ENCODE measurements around the gene ANTXR2.

Gene ANTXR2

DNA sequence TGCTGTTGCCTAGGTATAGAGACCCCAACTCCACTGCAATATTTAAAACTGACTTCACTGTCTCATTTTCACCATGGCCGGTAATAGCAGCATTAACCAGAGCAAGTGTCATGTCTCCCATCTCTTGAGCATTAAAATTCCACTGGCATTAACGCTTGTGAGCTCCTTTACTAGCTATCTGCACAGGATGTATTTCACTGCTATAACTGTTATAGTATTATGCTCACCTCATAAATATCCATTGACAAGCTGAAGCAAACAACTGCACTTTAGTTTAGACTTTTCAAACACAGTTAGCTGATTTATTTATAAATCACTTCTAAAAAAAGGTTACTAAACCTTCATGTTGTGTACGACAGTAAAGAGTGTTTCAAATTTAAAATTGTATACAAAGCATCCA lies 157.8 kb downstream of the ANTXR2 start:
- TF ChIP-seq TEAD4 (IDR thresholded peaks at IDR 0.05) (no peak), YY1 (IDR thresholded peaks at IDR 0.05; ENCODE audit: low read depth) (no peak), TAF1 (IDR thresholded peaks at IDR 0.05; ENCODE audit: low read depth) (no peak), RAD21 (IDR thresholded peaks at IDR 0.05; ENCODE audit: low read depth) (no peak), EP300 (IDR thresholded peaks at IDR 0.05; ENCODE audit: borderline replicate concordance) (no peak), CREB1 (IDR thresholded peaks at IDR 0.05; ENCODE audit: low read depth) (no peak)
- TF ChIP-seq, protein P1, sequence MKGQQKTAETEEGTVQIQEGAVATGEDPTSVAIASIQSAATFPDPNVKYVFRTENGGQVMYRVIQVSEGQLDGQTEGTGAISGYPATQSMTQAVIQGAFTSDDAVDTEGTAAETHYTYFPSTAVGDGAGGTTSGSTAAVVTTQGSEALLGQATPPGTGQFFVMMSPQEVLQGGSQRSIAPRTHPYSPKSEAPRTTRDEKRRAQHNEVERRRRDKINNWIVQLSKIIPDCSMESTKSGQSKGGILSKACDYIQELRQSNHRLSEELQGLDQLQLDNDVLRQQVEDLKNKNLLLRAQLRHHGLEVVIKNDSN (IDR thresholded peaks at IDR 0.05): no peak
- TF ChIP-seq, protein P2, sequence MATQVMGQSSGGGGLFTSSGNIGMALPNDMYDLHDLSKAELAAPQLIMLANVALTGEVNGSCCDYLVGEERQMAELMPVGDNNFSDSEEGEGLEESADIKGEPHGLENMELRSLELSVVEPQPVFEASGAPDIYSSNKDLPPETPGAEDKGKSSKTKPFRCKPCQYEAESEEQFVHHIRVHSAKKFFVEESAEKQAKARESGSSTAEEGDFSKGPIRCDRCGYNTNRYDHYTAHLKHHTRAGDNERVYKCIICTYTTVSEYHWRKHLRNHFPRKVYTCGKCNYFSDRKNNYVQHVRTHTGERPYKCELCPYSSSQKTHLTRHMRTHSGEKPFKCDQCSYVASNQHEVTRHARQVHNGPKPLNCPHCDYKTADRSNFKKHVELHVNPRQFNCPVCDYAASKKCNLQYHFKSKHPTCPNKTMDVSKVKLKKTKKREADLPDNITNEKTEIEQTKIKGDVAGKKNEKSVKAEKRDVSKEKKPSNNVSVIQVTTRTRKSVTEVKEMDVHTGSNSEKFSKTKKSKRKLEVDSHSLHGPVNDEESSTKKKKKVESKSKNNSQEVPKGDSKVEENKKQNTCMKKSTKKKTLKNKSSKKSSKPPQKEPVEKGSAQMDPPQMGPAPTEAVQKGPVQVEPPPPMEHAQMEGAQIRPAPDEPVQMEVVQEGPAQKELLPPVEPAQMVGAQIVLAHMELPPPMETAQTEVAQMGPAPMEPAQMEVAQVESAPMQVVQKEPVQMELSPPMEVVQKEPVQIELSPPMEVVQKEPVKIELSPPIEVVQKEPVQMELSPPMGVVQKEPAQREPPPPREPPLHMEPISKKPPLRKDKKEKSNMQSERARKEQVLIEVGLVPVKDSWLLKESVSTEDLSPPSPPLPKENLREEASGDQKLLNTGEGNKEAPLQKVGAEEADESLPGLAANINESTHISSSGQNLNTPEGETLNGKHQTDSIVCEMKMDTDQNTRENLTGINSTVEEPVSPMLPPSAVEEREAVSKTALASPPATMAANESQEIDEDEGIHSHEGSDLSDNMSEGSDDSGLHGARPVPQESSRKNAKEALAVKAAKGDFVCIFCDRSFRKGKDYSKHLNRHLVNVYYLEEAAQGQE (IDR thresholded peaks at IDR 0.05; ENCODE audit: low read depth): no peak

DNA sequence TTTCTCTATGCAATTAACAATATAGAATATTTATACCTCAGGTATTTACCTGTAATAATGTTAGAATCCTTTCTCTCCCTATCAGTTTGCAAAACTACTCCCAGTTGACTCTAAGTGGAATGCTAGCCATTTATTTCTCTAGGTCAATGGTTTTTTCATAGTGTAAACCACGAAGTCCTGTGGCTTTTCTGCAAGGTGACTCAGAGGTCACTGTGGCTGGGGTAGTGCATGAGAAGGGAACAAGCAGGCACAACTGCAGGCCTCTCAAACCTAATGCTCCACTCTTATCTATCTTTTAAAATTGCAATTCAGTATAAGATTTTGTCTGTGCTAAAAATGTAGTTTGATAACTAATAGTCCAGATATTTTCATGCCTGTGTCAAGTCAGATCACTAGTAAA lies 159.4 kb downstream of the ANTXR2 start:
- TF ChIP-seq NFIC (IDR thresholded peaks at IDR 0.05): no peak
- TF ChIP-seq, protein P2 (IDR thresholded peaks at IDR 0.05; ENCODE audit: low read depth): no peak
- TF ChIP-seq, protein P3, sequence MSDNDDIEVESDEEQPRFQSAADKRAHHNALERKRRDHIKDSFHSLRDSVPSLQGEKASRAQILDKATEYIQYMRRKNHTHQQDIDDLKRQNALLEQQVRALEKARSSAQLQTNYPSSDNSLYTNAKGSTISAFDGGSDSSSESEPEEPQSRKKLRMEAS (IDR thresholded peaks at IDR 0.05): no peak
- TF ChIP-seq TCF12 (IDR thresholded peaks at IDR 0.05; ENCODE audit: low read depth): no peak
- no peak for TF ChIP-seq FOXM1 (IDR thresholded peaks at IDR 0.05; ENCODE audit: borderline replicate concordance, low read depth)
- no peak for TF ChIP-seq EP300 (IDR thresholded peaks at IDR 0.05; ENCODE audit: borderline replicate concordance)
- no peak for TF ChIP-seq RAD21 (IDR thresholded peaks at IDR 0.05; ENCODE audit: low read depth)
- TF ChIP-seq TEAD4 (IDR thresholded peaks at IDR 0.05): no peak
- no peak for TF ChIP-seq TAF1 (IDR thresholded peaks at IDR 0.05; ENCODE audit: low read depth)
- no peak for TF ChIP-seq CREB1 (IDR thresholded peaks at IDR 0.05; ENCODE audit: low read depth)
- TF ChIP-seq EGR1 (IDR thresholded peaks at IDR 0.05): no peak

DNA sequence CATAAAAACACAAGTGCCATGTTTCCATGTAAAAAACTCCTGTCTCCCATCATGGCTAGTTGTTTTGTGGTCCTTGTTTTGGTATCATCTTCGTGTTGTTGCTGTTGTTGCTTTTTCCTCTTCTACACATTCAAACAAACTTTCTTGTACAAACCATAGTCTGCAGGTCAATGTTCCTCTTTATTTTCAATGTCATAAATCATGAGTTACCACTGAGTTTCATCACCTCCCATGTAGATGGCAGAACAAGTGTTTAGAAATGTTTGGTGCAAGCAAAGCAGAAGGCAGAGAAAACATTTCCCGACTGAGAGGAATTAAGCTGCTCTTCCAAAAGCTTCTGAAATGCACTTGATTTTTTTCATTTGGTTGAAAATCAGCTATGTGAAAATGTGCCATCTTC lies 166.0 kb downstream of the ANTXR2 start:
- TF ChIP-seq TAF1 (IDR thresholded peaks at IDR 0.05; ENCODE audit: low read depth): no peak
- TF ChIP-seq YY1 (IDR thresholded peaks at IDR 0.05; ENCODE audit: low read depth): no peak
- no peak for TF ChIP-seq TEAD4 (IDR thresholded peaks at IDR 0.05)
- no peak for TF ChIP-seq CREB1 (IDR thresholded peaks at IDR 0.05; ENCODE audit: low read depth)
- TF ChIP-seq, protein P3 (IDR thresholded peaks at IDR 0.05): no peak
- no peak for TF ChIP-seq ZBTB7A (IDR thresholded peaks at IDR 0.05; ENCODE audit: low read depth)
- no peak for TF ChIP-seq RAD21 (IDR thresholded peaks at IDR 0.05; ENCODE audit: low read depth)
- TF ChIP-seq CEBPB (IDR thresholded peaks at IDR 0.05): no peak
- TF ChIP-seq FOXM1 (IDR thresholded peaks at IDR 0.05; ENCODE audit: borderline replicate concordance, low read depth): no peak
- TF ChIP-seq, protein P2 (IDR thresholded peaks at IDR 0.05; ENCODE audit: low read depth): no peak
- no peak for TF ChIP-seq EGR1 (IDR thresholded peaks at IDR 0.05)
- no peak for TF ChIP-seq TCF12 (IDR thresholded peaks at IDR 0.05; ENCODE audit: low read depth)
- no peak for TF ChIP-seq EP300 (IDR thresholded peaks at IDR 0.05; ENCODE audit: borderline replicate concordance)
- TF ChIP-seq, protein P1 (IDR thresholded peaks at IDR 0.05): no peak
- no peak for TF ChIP-seq NFIC (IDR thresholded peaks at IDR 0.05)

DNA sequence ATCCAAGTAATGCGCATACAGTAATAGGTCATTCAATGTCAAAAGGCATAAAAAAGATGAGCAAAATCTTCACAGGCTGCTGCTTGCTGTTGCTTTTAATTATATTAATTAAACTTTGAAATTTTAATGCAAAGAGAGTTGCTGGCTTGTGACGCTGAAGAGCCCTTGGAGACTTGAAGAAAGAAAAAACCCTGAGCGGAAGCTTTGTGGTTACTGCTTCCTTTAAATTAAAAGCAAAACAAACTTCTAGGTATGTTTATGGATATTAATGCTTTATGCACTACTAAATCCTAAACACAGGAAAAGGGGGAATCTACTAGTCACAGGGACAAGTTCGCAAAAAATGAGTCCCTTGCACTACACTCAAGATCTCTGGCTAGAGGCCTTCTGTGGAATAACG lies 166.7 kb downstream of the ANTXR2 start:
- no peak for TF ChIP-seq ZBTB7A (IDR thresholded peaks at IDR 0.05; ENCODE audit: low read depth)
- no peak for TF ChIP-seq CEBPB (IDR thresholded peaks at IDR 0.05)
- TF ChIP-seq NFIC (IDR thresholded peaks at IDR 0.05): no peak

DNA sequence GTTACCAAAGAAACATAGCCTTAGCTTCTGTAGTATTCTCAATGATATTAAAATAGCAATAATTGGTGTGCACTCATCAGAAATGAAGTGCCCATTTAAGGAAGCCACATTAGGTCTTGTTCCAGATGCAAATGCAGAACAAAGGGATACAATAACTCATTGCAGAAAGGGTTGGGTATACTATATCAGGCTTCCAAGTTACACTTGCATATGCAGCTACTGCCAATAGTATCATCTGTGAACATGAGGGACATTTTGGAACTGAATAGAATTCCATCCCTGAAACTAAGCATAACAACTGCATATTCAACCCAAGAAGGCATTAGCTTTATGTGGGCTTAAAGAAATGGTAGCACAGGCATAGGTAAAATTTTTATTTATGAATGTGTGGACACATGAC lies 167.8 kb downstream of the ANTXR2 start:
- TF ChIP-seq NFIC (IDR thresholded peaks at IDR 0.05) (no peak), YY1 (IDR thresholded peaks at IDR 0.05; ENCODE audit: low read depth) (no peak)
- TF ChIP-seq, protein P2 (IDR thresholded peaks at IDR 0.05; ENCODE audit: low read depth): no peak

Data from Ishikawa (cell line).